ENCODE results near the gene ATN1. TPM values are rescaled to one million over a fixed set of nuclear protein-coding genes. Genes with fewer than 3 reads are reported as not detected.

The ATN1 gene
- total and polyA plus RNA-seq, 9 of the 15 experiments (the other 6 are each of a cell fraction or from before 2014, with no cell fraction given), result 0.15 to 49.8 (median 2.7) TPM

GRCh38 chr12:6943722-6944380, 16.1 kb downstream of the ATN1 start, which contains the start of the genes C12orf57 and RNU7-1 (continued):
- TF ChIP-seq KAT7 (CRISPR knock-in tag; IDR thresholded peaks at IDR 0.05; ENCODE audit: borderline replicate concordance) (peak; percentile 98; the same call in 1 of the 2 replicates), RNF219 (CRISPR knock-in tag; IDR thresholded peaks at IDR 0.05) (peak; percentile 87), HDAC6 (IDR thresholded peaks at IDR 0.05; ENCODE audit: low read depth, low read length) (no peak), ZC3H11A (IDR thresholded peaks at IDR 0.05; ENCODE audit: low read depth, low read length) (no peak), CREB5 (CRISPR knock-in tag; IDR thresholded peaks at IDR 0.05) (peak; percentile 92), TAF9B (IDR thresholded peaks at IDR 0.05; ENCODE audit: partially characterized antibody) (peak; percentile 93), ETS1 (conservative IDR thresholded peaks at IDR 0.05; ENCODE audit: control insufficient read depth, low read depth, low read length) (peak; percentile 95), ZC3H8 (IDR thresholded peaks at IDR 0.05) (peak; percentile 98), TEAD1 (CRISPR knock-in tag; IDR thresholded peaks at IDR 0.05) (peak in 1 of 2 experiments; percentile 88; a peak in 2 of 4 replicates), OTX1 (CRISPR knock-in tag; IDR thresholded peaks at IDR 0.05) (peak; percentile 99), NUFIP1 (IDR thresholded peaks at IDR 0.05; ENCODE audit: partially characterized antibody) (peak; percentile 87), PHF20 (IDR thresholded peaks at IDR 0.05; ENCODE audit: partially characterized antibody) (no peak), NR1H2 (CRISPR knock-in tag; IDR thresholded peaks at IDR 0.05) (no peak), KHSRP (IDR thresholded peaks at IDR 0.05) (peak; percentile 89), ZNF197 (CRISPR knock-in tag; IDR thresholded peaks at IDR 0.05; ENCODE audit: low read depth) (no peak; the same call in 1 of the 2 replicates), CHD2 (IDR thresholded peaks at IDR 0.05; ENCODE audit: low read depth, low read length) (peak; percentile 81), ZNF79 (CRISPR knock-in tag; IDR thresholded peaks at IDR 0.05; ENCODE audit: low read depth) (no peak), PPARD (CRISPR knock-in tag; IDR thresholded peaks at IDR 0.05) (no peak), MTF1 (CRISPR knock-in tag; IDR thresholded peaks at IDR 0.05; ENCODE audit: borderline replicate concordance) (no peak), HBP1 (CRISPR knock-in tag; IDR thresholded peaks at IDR 0.05) (peak; percentile 100), HDAC3 (IDR thresholded peaks at IDR 0.05; ENCODE audit: borderline replicate concordance, partially characterized antibody) (peak; percentile 72), POLR2A (conservative IDR thresholded peaks at IDR 0.05) (peak; percentile 100)

Data from K562 (cell line).